HEK293T (cell line): ENCODE measurements around the gene VANGL2.

Experiments used
- ARNT ChIP-seq: fragments of 450-650 bp; IDR thresholded peaks from 2 replicates; pipeline ENCODE4 v1.6.1; 2017; ENCODE audit warnings: mild to moderate bottlenecking
- FOXA1 ChIP-seq: fragments of 450-650 bp; IDR thresholded peaks from 2 replicates; pipeline ENCODE4 v1.6.1; 2016; ENCODE audit warnings: mild to moderate bottlenecking
- HDGF ChIP-seq: fragments of 450-650 bp; IDR thresholded peaks from 2 replicates; pipeline ENCODE4 v1.6.1; 2017; ENCODE audit warnings: antibody characterized with exemption, borderline replicate concordance
- LEF1 ChIP-seq: fragments of 450-650 bp; IDR thresholded peaks from 2 replicates; pipeline ENCODE4 v1.6.1; 2017; ENCODE audit warnings: mild to moderate bottlenecking, borderline replicate concordance
- NFRKB ChIP-seq: fragments of 450-650 bp; IDR thresholded peaks from 2 replicates; pipeline ENCODE4 v1.6.1; 2016; ENCODE audit warnings: mild to moderate bottlenecking, moderate library complexity
- SP1 ChIP-seq: fragments of 450-650 bp; IDR thresholded peaks from 2 replicates; pipeline ENCODE4 v1.6.1; 2017
- SUZ12 ChIP-seq: fragments of 450-650 bp; IDR thresholded peaks from 2 replicates; pipeline ENCODE4 v1.6.1; 2016; ENCODE audit warnings: mild to moderate bottlenecking

DNA sequence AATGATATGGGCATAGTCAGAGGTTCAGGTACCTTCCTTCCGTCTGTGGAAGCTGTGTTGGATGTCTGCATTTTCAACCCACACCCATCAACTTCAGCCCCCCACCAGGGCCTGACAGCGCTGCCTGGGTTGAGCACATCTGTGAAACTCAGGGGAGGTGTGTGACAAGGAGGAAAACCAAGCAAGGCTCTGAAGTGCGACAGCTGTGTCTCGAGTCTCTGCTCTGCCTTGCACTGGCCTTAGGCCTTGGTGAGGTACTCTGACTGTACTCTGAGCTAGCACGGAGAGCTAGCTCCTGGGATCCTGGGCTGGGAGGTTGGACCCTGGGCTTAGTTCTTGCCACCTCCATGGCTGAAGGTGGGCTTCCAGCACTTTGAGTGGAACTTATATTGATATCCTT, 9.1 kb downstream of the VANGL2 start:
- no peak for TF ChIP-seq SUZ12
- TF ChIP-seq ARNT = no peak
- no peak for TF ChIP-seq SP1
- TF ChIP-seq LEF1 = no peak
- TF ChIP-seq FOXA1 = no peak
- no peak for TF ChIP-seq NFRKB
- no peak for TF ChIP-seq HDGF
